ENCODE data around the gene GIPC1.
"Not testable (repeated sequence)": the region's sequence is repeated elsewhere in the genome, so short reads cannot be mapped to it uniquely, and the experiment has no call there.

Gene GIPC1

GRCh38 chr19:14515501-14516047 lies 19.6 kb upstream of the GIPC1 start:
- Histone ChIP-seq H3K9ac (ENCODE audit: low read length) (peak overlapping the region; percentile 98), H3K4me1 (ENCODE audit: control insufficient read depth, insufficient read depth, low read length) (peaks cover 44% of the 10 kb centered on the region), H3K9me3 (ENCODE audit: control insufficient read depth, low read length) (no peaks in the 10 kb centered on the region), H3K4me3 (ENCODE audit: low read length) (peak overlapping the region; percentile 7), H3K36me3 (ENCODE audit: control insufficient read depth, insufficient read depth, low read length) (peaks cover 15% of the 10 kb centered on the region), H3K27me3 (ENCODE audit: control insufficient read depth, insufficient read depth, low read length) (no peaks in the 10 kb centered on the region)

GRCh38 chr19:14514215-14514863 lies 18.4 kb upstream of the GIPC1 start:
- peak overlapping the region; percentile 9 for H3K9ac ChIP-seq (ENCODE audit: low read length)
- peaks cover 49% of the 10 kb centered on the region for H3K4me1 ChIP-seq (ENCODE audit: control insufficient read depth, insufficient read depth, low read length)
- no peaks in the 10 kb centered on the region for H3K27me3 ChIP-seq (ENCODE audit: control insufficient read depth, insufficient read depth, low read length)
- no peaks in the 10 kb centered on the region for H3K9me3 ChIP-seq (ENCODE audit: control insufficient read depth, low read length)
- H3K36me3 ChIP-seq (ENCODE audit: control insufficient read depth, insufficient read depth, low read length), result peaks cover 15% of the 10 kb centered on the region
- no peak overlapping the region for H3K4me3 ChIP-seq (ENCODE audit: low read length)

- Histone ChIP-seq H3K9me3 (ENCODE audit: control insufficient read depth, low read length) (no peaks in the 10 kb centered on the region), H3K36me3 (ENCODE audit: control insufficient read depth, insufficient read depth, low read length) (peaks cover 15% of the 10 kb centered on the region), H3K27me3 (ENCODE audit: control insufficient read depth, insufficient read depth, low read length) (no peaks in the 10 kb centered on the region), H3K9ac (ENCODE audit: low read length) (no peak overlapping the region), H3K4me1 (ENCODE audit: control insufficient read depth, insufficient read depth, low read length) (peaks cover 41% of the 10 kb centered on the region), H3K4me3 (ENCODE audit: low read length) (no peak overlapping the region)
These were observed 16.6 kb upstream of the GIPC1 start for GRCh38 chr19:14512406-14512961.

GRCh38 chr19:14511229-14511593 lies 15.3 kb upstream of the GIPC1 start:
- H3K4me3 ChIP-seq (ENCODE audit: low read length), result no peak overlapping the region
- H3K4me1 ChIP-seq (ENCODE audit: control insufficient read depth, insufficient read depth, low read length), result peaks cover 37% of the 10 kb centered on the region
- no peaks in the 10 kb centered on the region for H3K27me3 ChIP-seq (ENCODE audit: control insufficient read depth, insufficient read depth, low read length)
- H3K36me3 ChIP-seq (ENCODE audit: control insufficient read depth, insufficient read depth, low read length), result peaks cover 15% of the 10 kb centered on the region
- no peak overlapping the region for H3K9ac ChIP-seq (ENCODE audit: low read length)
- H3K9me3 ChIP-seq (ENCODE audit: control insufficient read depth, low read length), result no peaks in the 10 kb centered on the region

GRCh38 chr19:14510311-14511228 lies 14.6 kb upstream of the GIPC1 start:
- H3K9me3 ChIP-seq (ENCODE audit: control insufficient read depth, low read length), result no peaks in the 10 kb centered on the region
- H3K36me3 ChIP-seq (ENCODE audit: control insufficient read depth, insufficient read depth, low read length), result peaks cover 12% of the 10 kb centered on the region
- peaks cover 37% of the 10 kb centered on the region for H3K4me1 ChIP-seq (ENCODE audit: control insufficient read depth, insufficient read depth, low read length)
- H3K9ac ChIP-seq (ENCODE audit: low read length), result peak overlapping the region; percentile 34
- H3K4me3 ChIP-seq (ENCODE audit: low read length), result no peak overlapping the region
- no peaks in the 10 kb centered on the region for H3K27me3 ChIP-seq (ENCODE audit: control insufficient read depth, insufficient read depth, low read length)

GRCh38 chr19:14507704-14508542 lies 12.0 kb upstream of the GIPC1 start:
- Histone ChIP-seq H3K36me3 (ENCODE audit: control insufficient read depth, insufficient read depth, low read length) (no peaks in the 10 kb centered on the region), H3K9ac (ENCODE audit: low read length) (no peak overlapping the region), H3K9me3 (ENCODE audit: control insufficient read depth, low read length) (no peaks in the 10 kb centered on the region), H3K4me3 (ENCODE audit: low read length) (no peak overlapping the region), H3K27me3 (ENCODE audit: control insufficient read depth, insufficient read depth, low read length) (no peaks in the 10 kb centered on the region), H3K4me1 (ENCODE audit: control insufficient read depth, insufficient read depth, low read length) (peaks cover 27% of the 10 kb centered on the region)

- Histone ChIP-seq H3K9ac (ENCODE audit: low read length) (peak overlapping the region; percentile 49), H3K4me1 (ENCODE audit: control insufficient read depth, insufficient read depth, low read length) (peaks cover 27% of the 10 kb centered on the region), H3K36me3 (ENCODE audit: control insufficient read depth, insufficient read depth, low read length) (no peaks in the 10 kb centered on the region), H3K27me3 (ENCODE audit: control insufficient read depth, insufficient read depth, low read length) (no peaks in the 10 kb centered on the region), H3K4me3 (ENCODE audit: low read length) (no peak overlapping the region), H3K9me3 (ENCODE audit: control insufficient read depth, low read length) (no peaks in the 10 kb centered on the region)
These were observed 9.7 kb upstream of the GIPC1 start for GRCh38 chr19:14505488-14506239.

GRCh38 chr19:14504575-14504974 lies 8.6 kb upstream of the GIPC1 start:
- not testable (repeated sequence) for H3K4me3 ChIP-seq (ENCODE audit: low read length); H3K9ac ChIP-seq (ENCODE audit: low read length); H3K27me3 ChIP-seq (ENCODE audit: control insufficient read depth, insufficient read depth, low read length); H3K36me3 ChIP-seq (ENCODE audit: control insufficient read depth, insufficient read depth, low read length); H3K9me3 ChIP-seq (ENCODE audit: control insufficient read depth, low read length)
- H3K4me1 ChIP-seq (ENCODE audit: control insufficient read depth, insufficient read depth, low read length), result peaks cover 17% of the 10 kb centered on the region

GRCh38 chr19:14503285-14503684 lies 7.4 kb upstream of the GIPC1 start:
- Histone ChIP-seq H3K9ac (ENCODE audit: low read length) (no peak overlapping the region), H3K4me1 (ENCODE audit: control insufficient read depth, insufficient read depth, low read length) (peaks cover 15% of the 10 kb centered on the region), H3K9me3 (ENCODE audit: control insufficient read depth, low read length) (no peaks in the 10 kb centered on the region), H3K4me3 (ENCODE audit: low read length) (no peak overlapping the region), H3K36me3 (ENCODE audit: control insufficient read depth, insufficient read depth, low read length) (no peaks in the 10 kb centered on the region), H3K27me3 (ENCODE audit: control insufficient read depth, insufficient read depth, low read length) (no peaks in the 10 kb centered on the region)

GRCh38 chr19:14502334-14503092 lies 6.6 kb upstream of the GIPC1 start:
- no peaks in the 10 kb centered on the region for H3K27me3 ChIP-seq (ENCODE audit: control insufficient read depth, insufficient read depth, low read length)
- H3K9ac ChIP-seq (ENCODE audit: low read length), result no peak overlapping the region
- no peak overlapping the region for H3K4me3 ChIP-seq (ENCODE audit: low read length)
- no peaks in the 10 kb centered on the region for H3K36me3 ChIP-seq (ENCODE audit: control insufficient read depth, insufficient read depth, low read length)
- H3K4me1 ChIP-seq (ENCODE audit: control insufficient read depth, insufficient read depth, low read length), result peaks cover 22% of the 10 kb centered on the region
- H3K9me3 ChIP-seq (ENCODE audit: control insufficient read depth, low read length), result no peaks in the 10 kb centered on the region
